GM10266 (cell line): Measurements from ENCODE around the gene SCIN.

Source experiments
- DNase-seq: peaks from one replicate; pipeline ENCODE4 v3.0.0; 2012; ENCODE audit errors: extremely low spot score
- TF ChIP-seq, protein P1 (sequence below): IDR thresholded peaks from 2 replicates; pipeline ENCODE4 v1.5.1; 2012; ENCODE audit warnings: mild to moderate bottlenecking, low read depth; ENCODE audit not compliant: control insufficient read depth, insufficient read depth; ENCODE audit errors: missing control alignments

Gene SCIN

DNA sequence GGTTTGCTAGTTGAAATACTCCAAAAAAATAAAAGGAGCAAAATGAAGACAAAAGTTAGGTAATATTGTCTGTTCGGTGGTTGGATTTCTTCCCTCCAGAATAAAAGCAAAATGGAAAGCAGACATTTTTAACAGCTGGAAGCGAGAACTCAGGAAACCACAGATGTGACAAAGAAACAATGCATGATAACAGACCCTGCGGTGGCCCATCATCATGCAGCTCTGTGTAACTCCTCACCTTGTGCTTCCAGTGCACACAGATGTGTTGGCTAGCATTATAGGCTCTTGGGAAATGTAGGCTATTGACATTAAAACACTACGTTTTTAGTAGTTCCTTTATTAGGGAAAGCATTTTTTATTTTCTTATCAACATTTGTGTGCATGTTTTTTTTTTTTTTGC lies 63.1 kb downstream of the SCIN start:
- TF ChIP-seq, protein P1, sequence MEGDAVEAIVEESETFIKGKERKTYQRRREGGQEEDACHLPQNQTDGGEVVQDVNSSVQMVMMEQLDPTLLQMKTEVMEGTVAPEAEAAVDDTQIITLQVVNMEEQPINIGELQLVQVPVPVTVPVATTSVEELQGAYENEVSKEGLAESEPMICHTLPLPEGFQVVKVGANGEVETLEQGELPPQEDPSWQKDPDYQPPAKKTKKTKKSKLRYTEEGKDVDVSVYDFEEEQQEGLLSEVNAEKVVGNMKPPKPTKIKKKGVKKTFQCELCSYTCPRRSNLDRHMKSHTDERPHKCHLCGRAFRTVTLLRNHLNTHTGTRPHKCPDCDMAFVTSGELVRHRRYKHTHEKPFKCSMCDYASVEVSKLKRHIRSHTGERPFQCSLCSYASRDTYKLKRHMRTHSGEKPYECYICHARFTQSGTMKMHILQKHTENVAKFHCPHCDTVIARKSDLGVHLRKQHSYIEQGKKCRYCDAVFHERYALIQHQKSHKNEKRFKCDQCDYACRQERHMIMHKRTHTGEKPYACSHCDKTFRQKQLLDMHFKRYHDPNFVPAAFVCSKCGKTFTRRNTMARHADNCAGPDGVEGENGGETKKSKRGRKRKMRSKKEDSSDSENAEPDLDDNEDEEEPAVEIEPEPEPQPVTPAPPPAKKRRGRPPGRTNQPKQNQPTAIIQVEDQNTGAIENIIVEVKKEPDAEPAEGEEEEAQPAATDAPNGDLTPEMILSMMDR: no peak
- DNase-seq: no peak

DNA sequence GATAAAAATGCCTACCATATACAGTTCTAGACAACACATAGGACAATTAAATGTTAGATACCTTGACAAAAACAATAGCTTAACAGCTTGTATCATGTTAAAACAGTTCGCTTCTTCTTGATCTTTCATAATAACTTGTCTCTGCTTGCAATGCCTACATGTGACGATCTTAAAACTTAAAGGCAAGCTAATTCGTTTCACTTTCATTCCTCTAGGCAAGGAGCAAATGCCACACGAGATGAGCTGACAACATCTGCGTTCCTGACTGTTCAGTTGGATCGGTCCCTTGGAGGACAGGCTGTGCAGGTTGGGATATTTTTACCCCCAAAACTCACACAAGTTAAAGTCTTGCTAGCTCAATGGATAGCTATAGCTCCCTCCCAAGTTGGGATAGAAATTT lies 65.3 kb downstream of the SCIN start:
- DNase-seq: peak; percentile 4
- TF ChIP-seq, protein P1: no peak

DNA sequence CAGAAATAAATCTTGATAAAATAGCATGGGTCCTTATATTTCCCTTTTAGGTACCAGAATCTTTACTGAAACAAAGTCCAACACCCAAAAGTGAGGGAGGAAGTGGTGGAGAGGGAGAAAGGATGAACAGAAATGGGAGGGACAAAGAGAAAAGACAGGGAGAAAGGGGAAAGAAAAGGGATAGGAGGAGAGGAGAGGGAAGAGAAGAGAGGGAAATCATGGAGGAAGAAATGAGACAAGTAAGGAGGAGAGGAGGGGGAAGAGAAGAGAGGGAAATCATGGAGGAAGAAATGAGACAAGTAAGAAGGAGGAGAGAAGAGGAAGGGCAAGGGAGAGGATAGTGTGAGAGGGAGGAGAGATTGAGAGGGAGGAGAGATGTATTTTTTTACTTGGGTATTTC lies 66.8 kb downstream of the SCIN start:
- no peak for DNase-seq
- TF ChIP-seq, protein P1: no peak

DNA sequence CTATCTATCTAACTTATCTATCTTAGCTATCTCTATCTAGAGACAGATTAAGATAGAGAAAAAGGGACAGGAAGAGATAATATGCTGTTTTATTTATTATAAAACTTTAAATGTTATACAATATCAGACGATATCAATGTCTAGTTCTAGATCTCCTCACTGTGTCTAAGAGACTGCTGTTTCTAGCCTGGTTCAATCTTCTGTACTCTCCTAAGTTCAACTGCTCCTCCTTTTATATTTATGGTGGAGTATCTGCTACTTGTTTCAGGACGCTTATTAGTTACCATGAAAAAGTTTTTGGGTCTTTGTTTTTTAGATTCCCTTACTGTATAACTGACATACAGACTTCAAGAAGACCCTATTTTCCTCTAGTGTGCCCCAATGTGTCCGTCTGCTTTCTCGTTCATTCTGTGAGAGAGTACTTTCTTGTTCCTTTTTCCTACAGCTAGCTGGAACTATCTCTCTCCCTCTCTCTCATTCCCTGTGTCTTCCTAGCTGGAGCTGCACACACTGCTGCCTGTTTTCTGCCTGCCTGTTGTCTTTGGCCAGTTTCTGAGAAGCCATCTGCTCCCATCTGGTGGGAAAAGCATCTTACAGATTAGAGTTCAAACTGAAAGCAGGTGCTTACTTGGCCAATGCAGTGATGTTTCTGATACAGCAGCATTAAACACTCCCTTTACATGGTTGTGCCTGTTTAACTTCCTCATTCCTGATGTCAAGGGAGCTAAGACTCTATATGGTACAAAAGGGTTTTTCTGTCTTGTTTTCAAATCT lies 67.5 kb downstream of the SCIN start:
- no peak for DNase-seq
- TF ChIP-seq, protein P1: no peak

DNA sequence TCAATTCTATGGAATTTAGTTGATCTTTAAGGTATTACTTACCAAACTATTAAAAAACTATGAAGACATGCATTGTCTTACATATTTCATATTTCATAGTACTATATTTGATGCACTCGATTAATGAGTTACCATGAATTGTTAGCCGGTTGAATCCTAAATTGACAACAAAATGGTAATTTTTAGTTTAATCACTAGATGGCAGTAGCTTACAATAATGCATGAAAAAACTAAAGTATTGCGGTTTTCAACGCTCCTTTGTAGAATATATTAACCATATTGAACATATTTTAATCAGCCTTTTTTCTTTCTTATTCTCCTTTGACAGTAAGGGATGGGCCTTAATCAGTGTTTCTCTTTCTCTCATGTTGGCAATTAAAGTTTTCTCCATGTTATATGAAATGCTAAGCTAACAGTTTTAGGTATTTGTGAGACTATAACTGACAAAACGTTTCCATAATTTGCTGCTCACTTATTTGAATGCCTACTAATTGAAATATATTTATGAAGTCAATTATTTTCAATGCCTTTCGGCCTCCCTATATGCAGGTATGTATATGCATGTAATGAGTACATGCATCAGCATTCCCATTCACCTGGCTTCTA lies 68.4 kb downstream of the SCIN start:
- TF ChIP-seq, protein P1: peak; percentile 50
- peak; percentile 13 for DNase-seq

DNA sequence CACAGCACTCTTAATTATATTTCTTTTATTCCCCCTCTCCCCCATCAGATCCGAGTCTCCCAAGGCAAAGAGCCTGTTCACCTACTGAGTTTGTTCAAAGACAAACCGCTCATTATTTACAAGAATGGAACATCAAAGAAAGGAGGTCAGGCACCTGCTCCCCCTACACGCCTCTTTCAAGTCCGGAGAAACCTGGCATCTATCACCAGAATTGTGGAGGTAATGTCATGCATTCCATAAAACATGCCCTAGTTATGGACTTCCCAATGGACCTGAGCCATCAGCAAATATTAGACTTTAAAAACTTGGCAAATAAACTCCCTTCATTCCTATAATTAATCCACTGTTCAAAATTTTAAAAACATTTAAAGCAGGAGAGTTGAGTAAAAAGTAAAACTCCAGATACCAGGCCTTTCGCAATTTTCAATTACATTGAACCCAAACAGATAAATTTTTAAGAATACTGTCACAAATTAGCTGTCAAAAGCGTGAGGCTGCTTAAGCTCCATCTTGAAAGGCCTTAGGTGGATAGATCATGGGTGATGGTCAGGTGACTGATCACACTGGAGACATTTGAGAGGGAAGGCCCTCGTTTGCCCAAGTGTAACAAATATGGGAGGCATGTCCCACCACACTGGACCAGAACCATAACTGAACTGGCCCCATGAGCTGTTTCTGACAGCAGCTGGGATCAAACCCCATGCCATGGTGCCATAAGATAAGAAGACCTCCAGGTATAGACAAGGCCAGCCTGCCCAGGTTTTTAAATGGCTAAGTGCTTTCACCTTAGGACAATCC lies 70.0 kb downstream of the SCIN start:
- TF ChIP-seq, protein P1: no peak
- DNase-seq: no peak
